Stimulated activated CD4-positive, alpha-beta T cell treated with anti-CD3 and anti-CD28 coated beads, Interleukin-4, amount 100 ng/mL, for 24 hours (primary cell): Measurements from ENCODE around the gene KLHL2.
A peak's percentile ranks its signal among the peaks of the same experiment; 100 is the strongest.
"Not testable (repeated sequence)": the region's sequence is repeated elsewhere in the genome, so short reads cannot be mapped to it uniquely, and the experiment has no call there.

ENCODE experiments used
- DNase-seq: peaks from one replicate; pipeline ENCODE4 v3.0.0-alpha.2; 2020

KLHL2 gene, protein sequence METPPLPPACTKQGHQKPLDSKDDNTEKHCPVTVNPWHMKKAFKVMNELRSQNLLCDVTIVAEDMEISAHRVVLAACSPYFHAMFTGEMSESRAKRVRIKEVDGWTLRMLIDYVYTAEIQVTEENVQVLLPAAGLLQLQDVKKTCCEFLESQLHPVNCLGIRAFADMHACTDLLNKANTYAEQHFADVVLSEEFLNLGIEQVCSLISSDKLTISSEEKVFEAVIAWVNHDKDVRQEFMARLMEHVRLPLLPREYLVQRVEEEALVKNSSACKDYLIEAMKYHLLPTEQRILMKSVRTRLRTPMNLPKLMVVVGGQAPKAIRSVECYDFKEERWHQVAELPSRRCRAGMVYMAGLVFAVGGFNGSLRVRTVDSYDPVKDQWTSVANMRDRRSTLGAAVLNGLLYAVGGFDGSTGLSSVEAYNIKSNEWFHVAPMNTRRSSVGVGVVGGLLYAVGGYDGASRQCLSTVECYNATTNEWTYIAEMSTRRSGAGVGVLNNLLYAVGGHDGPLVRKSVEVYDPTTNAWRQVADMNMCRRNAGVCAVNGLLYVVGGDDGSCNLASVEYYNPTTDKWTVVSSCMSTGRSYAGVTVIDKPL

GRCh38 chr4:165207431-165208220 lies at the start of gene KLHL2:
Gene KLHL2, plus strand, starts transcription at chr4:165207561. Its CDS starts 316 bp downstream, at chr4:165207877.
- peak; percentile 68 for DNase-seq

- DNase-seq = no peak
These were observed 48.6 kb upstream of the KLHL2 start for GRCh38 chr4:165158762-165159161.

DNA sequence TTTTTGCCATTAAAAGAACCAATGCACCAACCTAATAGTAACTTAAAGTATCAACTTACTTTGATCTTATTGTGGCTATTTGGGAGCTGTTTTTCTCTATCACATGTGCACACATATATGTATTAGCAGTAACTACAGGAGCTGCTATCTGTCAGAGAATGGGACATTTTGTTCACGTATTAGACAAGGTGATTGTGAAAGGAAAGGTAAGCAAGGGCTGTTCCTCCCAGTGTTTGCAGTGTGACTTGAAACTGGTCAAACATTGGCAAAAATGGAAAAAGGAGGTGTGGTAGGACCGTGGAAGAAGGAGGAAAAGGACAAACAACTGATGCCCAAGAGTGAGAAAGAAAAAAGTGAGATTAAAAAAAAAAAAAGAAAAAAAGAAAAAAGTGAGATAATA lies 43.1 kb upstream of the KLHL2 start:
- no peak for DNase-seq

- DNase-seq = not testable (repeated sequence)
These were observed 40.5 kb upstream of the KLHL2 start for GRCh38 chr4:165166872-165167271.

- DNase-seq = no peak
These were observed 39.7 kb upstream of the KLHL2 start for GRCh38 chr4:165167650-165168049.

- no peak for DNase-seq
These were observed 36.5 kb upstream of the KLHL2 start for GRCh38 chr4:165170819-165171218.

DNA sequence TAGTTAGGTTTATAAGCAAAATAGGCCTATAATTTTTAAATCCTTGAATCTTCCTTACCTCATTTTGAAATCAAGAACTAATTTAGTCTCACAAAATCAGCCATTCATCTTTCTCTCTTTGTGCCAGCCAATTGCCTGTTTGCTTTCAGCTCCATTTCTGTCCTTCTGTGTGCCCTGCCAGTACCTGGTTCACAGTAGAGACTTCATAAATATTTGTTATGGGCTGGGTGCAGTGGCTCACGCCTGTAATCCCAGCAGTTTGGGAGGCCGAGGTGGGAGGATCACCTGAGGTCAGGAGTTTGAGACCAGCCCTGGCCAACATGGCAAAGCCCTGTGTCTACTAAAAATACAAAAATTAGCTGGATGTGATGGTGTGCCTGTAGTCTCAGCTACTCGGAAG lies 31.9 kb upstream of the KLHL2 start:
- not testable (repeated sequence) for DNase-seq

DNA sequence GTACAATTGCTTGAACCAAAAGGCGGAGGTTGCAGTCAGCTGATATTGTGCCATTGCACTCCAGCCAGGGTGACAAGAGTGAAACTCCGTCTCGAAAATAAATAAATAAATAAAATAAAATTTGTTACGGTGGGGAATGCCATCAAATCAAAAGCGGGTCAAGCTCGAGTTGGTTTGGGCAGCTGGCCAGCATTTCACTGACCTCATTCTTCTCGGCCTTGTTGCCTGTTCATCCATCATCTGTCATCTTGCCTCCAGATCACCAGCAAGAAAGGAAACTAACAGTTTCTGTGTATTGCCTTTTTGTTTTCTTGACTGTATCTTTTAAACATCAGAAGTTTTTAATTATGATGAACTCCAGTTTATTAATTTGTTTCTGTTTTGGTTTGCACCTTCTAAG lies 31.5 kb upstream of the KLHL2 start:
- no peak for DNase-seq

DNA sequence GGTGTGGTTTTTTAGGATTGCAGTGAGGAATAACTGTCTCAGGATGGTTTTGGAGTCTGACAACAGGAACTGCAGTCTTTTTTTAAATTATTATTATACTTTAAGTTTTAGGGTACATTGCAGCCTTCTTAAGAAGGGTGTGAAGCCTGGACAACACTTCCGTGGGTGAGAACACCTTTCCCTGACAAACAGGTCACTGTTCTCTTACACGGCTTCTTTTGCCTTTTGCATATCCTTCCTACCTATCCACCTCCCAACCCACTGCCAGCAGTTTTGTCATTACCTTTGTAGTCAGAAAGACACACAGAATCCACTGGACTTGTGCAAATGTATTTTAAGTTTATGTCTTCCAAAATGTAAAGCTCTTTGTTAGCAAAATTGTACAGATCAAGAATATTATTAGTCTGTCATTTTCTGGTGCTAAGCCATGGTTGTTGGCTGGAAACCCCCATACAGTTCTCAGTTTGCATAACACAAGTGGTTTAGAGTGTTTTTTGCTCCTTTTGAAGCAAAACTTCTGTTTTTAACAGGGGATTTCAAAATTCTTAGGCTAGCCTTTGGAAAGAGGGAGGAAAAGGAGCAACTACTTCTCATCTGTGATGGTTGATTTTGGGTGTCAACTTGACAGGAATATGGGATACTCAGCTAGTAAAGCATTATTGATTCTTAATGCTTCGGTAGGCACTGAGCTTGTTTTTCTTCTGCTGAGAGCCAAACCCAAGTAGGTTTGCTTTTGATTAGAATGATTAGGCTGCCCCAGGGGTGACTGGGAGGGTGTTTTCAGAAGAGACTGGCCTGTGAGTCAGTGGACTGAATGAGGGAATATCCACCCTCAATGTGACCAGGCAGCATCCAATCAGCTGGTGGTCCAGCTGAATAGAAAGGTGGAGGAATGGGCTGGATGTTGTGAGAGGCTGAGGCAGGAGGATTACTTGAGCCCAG lies 29.4 kb upstream of the KLHL2 start:
- DNase-seq = no peak

GRCh38 chr4:165184220-165184619 lies 23.1 kb upstream of the KLHL2 start:
- no peak for DNase-seq

GRCh38 chr4:165184998-165185397 lies 22.4 kb upstream of the KLHL2 start:
- DNase-seq = not testable (repeated sequence)

- DNase-seq = no peak
These were observed 21.9 kb upstream of the KLHL2 start for GRCh38 chr4:165185448-165185847.

GRCh38 chr4:165190591-165191347 lies 16.6 kb upstream of the KLHL2 start:
- DNase-seq = no peak

GRCh38 chr4:165191348-165191656 lies 16.1 kb upstream of the KLHL2 start:
- DNase-seq = no peak

GRCh38 chr4:165191814-165192499 lies 15.4 kb upstream of the KLHL2 start:
- DNase-seq = no peak

GRCh38 chr4:165192500-165192898 lies 14.9 kb upstream of the KLHL2 start:
- DNase-seq = no peak

- no peak for DNase-seq
These were observed 14.4 kb upstream of the KLHL2 start for GRCh38 chr4:165192956-165193355.

DNA sequence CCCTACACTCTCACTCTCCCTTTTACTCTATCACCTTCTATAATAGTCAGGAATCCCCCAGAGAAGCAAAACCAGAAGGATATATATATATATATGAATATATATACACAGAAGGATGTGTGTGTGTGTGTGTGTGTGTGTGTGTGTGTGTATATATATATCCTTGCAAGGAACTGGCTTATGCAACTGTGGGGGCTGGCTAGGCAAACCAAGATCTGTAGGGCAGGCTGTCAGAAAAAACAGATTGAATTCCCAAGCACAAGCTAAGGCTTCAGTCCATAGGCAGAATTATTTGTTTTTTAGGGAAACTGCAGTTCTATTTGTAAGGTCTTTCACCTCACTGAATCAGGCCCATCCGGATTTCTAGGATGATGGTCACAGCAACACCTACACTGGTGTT lies 13.0 kb upstream of the KLHL2 start:
- no peak for DNase-seq

DNA sequence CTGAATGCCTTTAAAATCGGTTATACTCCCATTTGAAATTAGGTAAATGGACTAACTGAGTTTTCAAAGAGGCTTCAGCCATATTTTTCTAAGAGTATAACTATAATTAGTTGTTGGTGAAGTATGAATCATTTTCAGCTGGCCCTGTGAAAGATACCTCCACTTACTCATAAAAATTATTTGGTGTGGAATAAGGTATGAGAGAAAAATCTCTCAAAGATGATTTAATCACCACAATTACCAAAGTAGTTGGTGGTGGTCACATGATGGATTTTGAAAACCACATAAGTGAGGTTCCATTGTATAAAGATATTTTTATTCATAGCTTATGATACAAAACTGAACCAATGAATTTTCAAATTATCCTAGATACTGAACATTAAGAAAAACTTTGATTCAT lies 9.0 kb upstream of the KLHL2 start:
- DNase-seq = no peak

DNA sequence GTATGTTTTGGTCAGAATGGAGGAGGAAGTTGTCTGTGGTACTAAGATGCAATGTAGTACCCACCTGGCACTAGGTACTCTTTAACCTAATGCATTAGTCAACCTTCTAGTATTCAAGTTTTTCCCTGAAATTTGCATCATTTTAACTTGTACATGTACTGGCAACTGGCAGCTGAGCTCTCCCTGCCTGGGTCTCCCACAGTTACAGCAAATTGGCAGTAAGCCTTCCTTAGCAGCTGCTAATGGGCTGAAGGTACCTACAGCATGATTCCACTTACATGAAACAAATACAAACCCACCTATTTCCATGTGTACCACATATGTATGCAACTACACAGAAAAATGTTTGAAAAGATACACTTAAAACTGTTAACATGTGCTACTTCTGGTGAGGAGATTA lies 8.1 kb upstream of the KLHL2 start:
- DNase-seq = no peak

DNA sequence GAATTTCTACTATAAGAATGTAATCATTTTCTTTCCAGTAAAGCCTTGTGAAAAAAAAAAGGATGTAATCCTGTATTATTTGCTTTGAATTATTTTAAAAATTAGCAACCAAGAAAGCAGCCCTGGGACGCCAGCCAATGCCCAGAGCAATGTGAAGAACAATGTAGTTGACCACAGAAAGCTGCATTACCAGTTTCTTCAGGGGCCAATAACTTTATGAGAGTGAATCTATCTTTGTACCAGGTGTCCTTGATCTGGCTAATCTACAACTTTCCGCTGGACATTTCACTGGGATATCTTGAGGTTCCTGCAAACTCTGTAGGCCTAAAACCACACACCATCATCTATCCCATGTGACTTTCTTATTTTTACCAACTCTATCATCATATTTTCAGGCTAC lies 7.6 kb upstream of the KLHL2 start:
- no peak for DNase-seq
